Nephron (organoid): ENCODE results near the gene C7orf33.

Experiments used
- H3K27ac Mint-ChIP-seq, 3 experiments: 2 replicates each; pipeline ENCODE4 v1.8.0; 2020; ENCODE audit warnings: mixed read lengths in 3 of 3, mild to moderate bottlenecking in 2 of 3, moderate library complexity in 1 of 3
- H3K27me3 Mint-ChIP-seq: 2 replicates; pipeline ENCODE4 v1.8.0; 2021; ENCODE audit warnings: low read depth, mild to moderate bottlenecking, moderate library complexity, mixed read lengths
- H3K36me3 Mint-ChIP-seq: 2 replicates; pipeline ENCODE4 v1.8.0; 2020; ENCODE audit warnings: low read depth, mixed read lengths
- H3K4me1 Mint-ChIP-seq: 2 replicates; pipeline ENCODE4 v1.8.0; 2020; ENCODE audit warnings: mixed read lengths
- H3K4me3 Mint-ChIP-seq, 3 experiments: 2 replicates each; pipeline ENCODE4 v1.8.0; 2020; ENCODE audit warnings: mild to moderate bottlenecking in 3 of 3, mixed read lengths in 3 of 3, moderate library complexity in 2 of 3
- H3K9me3 Mint-ChIP-seq: 2 replicates; pipeline ENCODE4 v1.8.0; 2020; ENCODE audit warnings: mixed read lengths
- CTCF ChIP-seq, 3 experiments: fragments of 200-600 bp; sonication (generic); IDR thresholded peaks; one replicate each; pipeline ENCODE4 v1.5.0; 2021; ENCODE audit warnings: antibody characterized with exemption in 3 of 3; ENCODE audit not compliant: unreplicated experiment in 3 of 3

Gene C7orf33

GRCh38 chr7:148624735-148625134, 34.2 kb downstream of the C7orf33 start:
- H3K36me3 Mint-ChIP-seq, result no peaks in the 10 kb centered on the region
- no peaks in the 10 kb centered on the region for H3K9me3 Mint-ChIP-seq
- H3K27me3 Mint-ChIP-seq, result peaks cover 16% of the 10 kb centered on the region
- no peak for TF ChIP-seq CTCF (IDR thresholded peaks at IDR 0.05; ENCODE audit: unreplicated experiment in 3 of 3)
- peak overlapping the region in 2 of 3 experiments; percentile 30 to 52 for H3K4me3 Mint-ChIP-seq
- H3K4me1 Mint-ChIP-seq, result peaks cover 14% of the 10 kb centered on the region
- H3K27ac Mint-ChIP-seq, result no peak overlapping the region

- Mint-ChIP-seq H3K27ac (peak overlapping the region in 1 of 3 experiments; percentile 15), H3K27me3 (peaks cover 15% of the 10 kb centered on the region), H3K4me3 (no peak overlapping the region), H3K9me3 (no peaks in the 10 kb centered on the region), H3K4me1 (peaks cover 14% of the 10 kb centered on the region), H3K36me3 (no peaks in the 10 kb centered on the region)
- no peak for TF ChIP-seq CTCF (IDR thresholded peaks at IDR 0.05; ENCODE audit: unreplicated experiment in 3 of 3)
Observed at GRCh38 chr7:148625342-148625741, 34.8 kb downstream of the C7orf33 start.

- TF ChIP-seq CTCF (IDR thresholded peaks at IDR 0.05; ENCODE audit: unreplicated experiment in 3 of 3), result no peak
- Mint-ChIP-seq H3K27ac (no peak overlapping the region), H3K9me3 (no peaks in the 10 kb centered on the region)
Observed at GRCh38 chr7:148626828-148627227, 36.3 kb downstream of the C7orf33 start.

GRCh38 chr7:148628011-148628410, 37.4 kb downstream of the C7orf33 start:
- Mint-ChIP-seq H3K27me3 (peaks cover 16% of the 10 kb centered on the region), H3K36me3 (no peaks in the 10 kb centered on the region), H3K4me1 (peaks cover 14% of the 10 kb centered on the region), H3K27ac (no peak overlapping the region), H3K4me3 (no peak overlapping the region), H3K9me3 (no peaks in the 10 kb centered on the region)
- TF ChIP-seq CTCF (IDR thresholded peaks at IDR 0.05; ENCODE audit: unreplicated experiment in 3 of 3), result no peak

More at GRCh38 chr7:148626828-148627227, 36.3 kb downstream of the C7orf33 start:
- peaks cover 14% of the 10 kb centered on the region for H3K4me1 Mint-ChIP-seq
- no peak overlapping the region for H3K4me3 Mint-ChIP-seq
- no peaks in the 10 kb centered on the region for H3K36me3 Mint-ChIP-seq
- peaks cover 13% of the 10 kb centered on the region for H3K27me3 Mint-ChIP-seq

- H3K9me3 Mint-ChIP-seq, result no peaks in the 10 kb centered on the region
- H3K4me3 Mint-ChIP-seq, result no peak overlapping the region
- H3K4me1 Mint-ChIP-seq, result peaks cover 6% of the 10 kb centered on the region
- no peak for TF ChIP-seq CTCF (IDR thresholded peaks at IDR 0.05; ENCODE audit: unreplicated experiment in 3 of 3)
- H3K36me3 Mint-ChIP-seq, result no peaks in the 10 kb centered on the region
- H3K27ac Mint-ChIP-seq, result no peak overlapping the region
- peaks cover 10% of the 10 kb centered on the region for H3K27me3 Mint-ChIP-seq
Observed at GRCh38 chr7:148630078-148630477, 39.5 kb downstream of the C7orf33 start.

GRCh38 chr7:148633761-148634160, 43.2 kb downstream of the C7orf33 start:
- H3K9me3 Mint-ChIP-seq, result no peaks in the 10 kb centered on the region
- H3K4me1 Mint-ChIP-seq, result no peaks in the 10 kb centered on the region
- H3K27me3 Mint-ChIP-seq, result peaks cover 10% of the 10 kb centered on the region
- H3K4me3 Mint-ChIP-seq, result no peak overlapping the region
- H3K36me3 Mint-ChIP-seq, result no peaks in the 10 kb centered on the region
- no peak overlapping the region for H3K27ac Mint-ChIP-seq
- TF ChIP-seq CTCF (IDR thresholded peaks at IDR 0.05; ENCODE audit: unreplicated experiment in 3 of 3), result no peak
